Effector CD8-positive, alpha-beta T cell (primary cell): ENCODE results near the gene C15orf40.
"Not testable (repeated sequence)": the region's sequence is repeated elsewhere in the genome, so short reads cannot be mapped to it uniquely, and the experiment has no call there.

Experiments used
- DNase-seq: peaks from one replicate; lab custom pipeline; 2025; lab: John Stamatoyannopoulos, UW
- total RNA-seq, 4 experiments: gene quantifications; one replicate each; lab custom pipeline; 2026; lab: John Stamatoyannopoulos, UW

C15orf40 gene
- 26.6 to 48.9 (median 34.0) reads per million in 4 experiments for total RNA-seq

GRCh38 chr15:83011271-83012075 is at the start of gene C15orf40:
Gene C15orf40 (minus strand): TSS chr15:83011639. CDS start chr15:83011607, 32 bp downstream.
- peak; percentile 67 for DNase-seq

- no peak for DNase-seq
Measured at GRCh38 chr15:83057696-83058376, 46.4 kb upstream of the C15orf40 start.

GRCh38 chr15:83057002-83057401 is 45.6 kb upstream of the C15orf40 start:
- no peak for DNase-seq

- no peak for DNase-seq
Measured at GRCh38 chr15:83053151-83053550, 41.7 kb upstream of the C15orf40 start.

- no peak for DNase-seq
Measured at GRCh38 chr15:83046558-83047127, 35.2 kb upstream of the C15orf40 start.

GRCh38 chr15:83044156-83044555 is 32.7 kb upstream of the C15orf40 start:
- no peak for DNase-seq

- no peak for DNase-seq
Measured at GRCh38 chr15:83039206-83039605, 27.8 kb upstream of the C15orf40 start.

GRCh38 chr15:83036253-83036652 is 24.8 kb upstream of the C15orf40 start:
- no peak for DNase-seq

GRCh38 chr15:83031234-83031633 is 19.8 kb upstream of the C15orf40 start:
- DNase-seq = not testable (repeated sequence)

- no peak for DNase-seq
Measured at GRCh38 chr15:83030021-83030420, 18.6 kb upstream of the C15orf40 start.

GRCh38 chr15:83018436-83018835 is 7.0 kb upstream of the C15orf40 start:
- no peak for DNase-seq

- DNase-seq = no peak
Measured at GRCh38 chr15:83016906-83017305, 5.5 kb upstream of the C15orf40 start.

- no peak for DNase-seq
Measured at GRCh38 chr15:83015361-83015760, 3.9 kb upstream of the C15orf40 start.

- no peak for DNase-seq
Measured at GRCh38 chr15:83014205-83014653, 2.8 kb upstream of the C15orf40 start.

GRCh38 chr15:83012636-83013035 is 1.2 kb upstream of the C15orf40 start:
- DNase-seq = no peak

GRCh38 chr15:83012076-83012426 is 612 bp upstream of the C15orf40 start:
- DNase-seq = no peak

- DNase-seq = peak; percentile 36
Measured at GRCh38 chr15:83010709-83011270, 649 bp downstream of the C15orf40 start.

GRCh38 chr15:83000672-83001031 is 10.8 kb downstream of the C15orf40 start:
- DNase-seq = not testable (repeated sequence)

- DNase-seq = no peak
Measured at GRCh38 chr15:82999905-83000671, 11.4 kb downstream of the C15orf40 start.

- DNase-seq = no peak
Measured at GRCh38 chr15:82999426-82999825, 12.0 kb downstream of the C15orf40 start.

GRCh38 chr15:82995938-82996337 is 15.5 kb downstream of the C15orf40 start:
- DNase-seq = no peak

GRCh38 chr15:82995076-82995475 is 16.4 kb downstream of the C15orf40 start:
- DNase-seq = no peak
